IMR-90 (cell line): Measurements from ENCODE around the gene DPEP1.

Experiments
- BHLHE40 ChIP-seq: fragments of 150-350 bp; IDR thresholded peaks from 2 replicates; pipeline ENCODE4 v1.6.1; 2016; ENCODE audit warnings: mild to moderate bottlenecking, low read depth, low read length
- CEBPB ChIP-seq: IDR thresholded peaks from 2 replicates; pipeline ENCODE4 v1.6.1; 2012; ENCODE audit warnings: low read depth, low read length, improper control_type of control experiment
- CTCF ChIP-seq: conservative IDR thresholded peaks from 2 replicates; pipeline ENCODE4 v1.5.1; 2012; ENCODE audit warnings: mild to moderate bottlenecking, low read depth, low read length, improper control_type of control experiment
- ELK1 ChIP-seq: fragments of 150-350 bp; IDR thresholded peaks from 2 replicates; pipeline ENCODE4 v1.6.1; 2016; ENCODE audit warnings: low read depth, mild to moderate bottlenecking, low read length, moderate library complexity, borderline replicate concordance
- FOS ChIP-seq: fragments of 150-350 bp; IDR thresholded peaks from 2 replicates; pipeline ENCODE4 v1.6.1; 2016; ENCODE audit warnings: low read depth, low read length
- MAFK ChIP-seq: IDR thresholded peaks from 2 replicates; pipeline ENCODE4 v1.6.1; 2012; ENCODE audit warnings: low read depth, low read length, improper control_type of control experiment
- MXI1 ChIP-seq: IDR thresholded peaks from 2 replicates; pipeline ENCODE4 v1.6.1; 2012; ENCODE audit warnings: low read depth, mild to moderate bottlenecking, low read length, moderate library complexity, borderline replicate concordance
- NFE2L2 ChIP-seq: fragments of 150-350 bp; IDR thresholded peaks from 2 replicates; pipeline ENCODE4 v1.6.1; 2016; ENCODE audit warnings: low read depth, mild to moderate bottlenecking, low read length
- POLR2A ChIP-seq: IDR thresholded peaks from 2 replicates; pipeline ENCODE4 v1.6.1; 2012; ENCODE audit warnings: mild to moderate bottlenecking, low read depth, low read length
- SMC3 ChIP-seq: fragments of 150-350 bp; IDR thresholded peaks from 2 replicates; pipeline ENCODE4 v1.6.1; 2016; ENCODE audit warnings: low read depth, mild to moderate bottlenecking, antibody characterized with exemption, low read length, moderate library complexity

DNA sequence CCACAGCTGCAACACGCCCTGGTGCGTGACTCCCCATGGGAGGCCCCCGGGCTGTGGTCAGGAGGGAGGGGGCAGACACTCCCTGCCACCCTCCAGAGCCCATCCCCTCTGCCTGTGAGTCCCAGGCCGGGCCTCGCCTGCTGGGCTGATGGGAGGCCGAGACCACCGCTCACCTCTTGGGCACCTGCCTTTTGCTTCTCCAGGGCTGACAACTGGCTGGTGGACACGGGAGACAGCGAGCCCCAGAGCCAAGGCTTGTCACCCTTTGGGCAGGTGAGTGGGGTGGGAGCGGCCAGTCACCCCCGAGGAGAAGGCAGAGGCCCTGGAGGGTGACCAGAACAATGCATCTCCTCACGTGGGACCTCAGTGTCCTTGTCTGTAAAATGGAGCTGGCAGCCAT, 23.2 kb downstream of the DPEP1 start:
- TF ChIP-seq CTCF (no peak), CEBPB (no peak), POLR2A (no peak), MAFK (no peak), MXI1 (no peak), SMC3 (no peak), ELK1 (no peak), NFE2L2 (no peak), FOS (no peak), BHLHE40 (no peak)
